ENCODE measurements around the gene CHST11. TPM values are rescaled to one million over a fixed set of nuclear protein-coding genes. Genes with fewer than 3 reads are reported as not detected.
"Not testable (repeated sequence)": the region's sequence is repeated elsewhere in the genome, so short reads cannot be mapped to it uniquely, and the experiment has no call there.

Gene CHST11
- total RNA-seq, 1 donor from 2014 or later = 40.1 TPM

DNA sequence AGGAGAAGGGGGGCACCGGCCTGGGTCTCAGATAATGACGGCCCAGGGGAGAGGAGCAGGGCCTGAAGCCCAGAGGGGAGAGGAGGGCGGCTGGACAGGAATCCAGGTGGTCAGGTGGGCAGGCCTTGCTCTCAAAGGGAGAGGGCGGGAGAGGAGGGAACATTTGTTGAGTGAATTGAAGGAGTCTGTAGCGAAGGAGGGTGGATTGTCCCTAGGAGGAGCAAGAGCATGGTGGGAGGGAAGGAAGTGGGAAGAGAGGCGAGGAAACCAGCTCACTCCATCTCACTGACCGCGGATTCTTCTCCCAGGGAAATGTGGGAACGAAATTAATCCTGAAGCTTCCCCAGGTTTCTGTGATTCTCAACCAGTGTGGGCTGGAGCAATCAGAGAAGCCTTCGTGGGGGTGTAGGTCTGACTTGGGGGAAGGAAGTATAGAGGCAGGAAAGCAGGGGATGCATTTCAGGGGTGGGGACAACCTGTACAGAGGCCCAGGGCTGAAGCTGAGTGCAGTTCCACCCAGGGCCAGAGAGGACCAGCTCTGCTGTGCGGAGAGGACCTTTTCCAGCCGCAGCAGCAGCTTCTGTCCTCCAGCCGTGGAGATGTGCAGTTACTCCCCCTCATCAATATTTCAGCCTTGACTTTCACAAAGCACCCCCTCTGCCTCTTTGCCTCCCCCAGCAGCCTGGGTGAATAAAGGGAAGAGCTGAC, 100.9 kb downstream of the CHST11 start:
- Mint-ChIP-seq H3K4me1 (peaks cover 47% of the 10 kb centered on the region), H3K4me3 (no peak overlapping the region), H3K9me3 (peaks cover 5% of the 10 kb centered on the region), H3K27me3 (no peaks in the 10 kb centered on the region), H3K36me3 (ENCODE audit: low read depth) (peaks cover 7% of the 10 kb centered on the region), H3K27ac (no peak overlapping the region)
- POLR2A ChIA-PET = interaction anchor here (1.7 kb wide), 1 partner anchor 100 kb away, joined by 4 read pairs; no protein-coding TSS in a partner anchor
- intact Hi-C loops (cut with micrococcal nuclease) = no loop called here
- DNase-seq (no peak), ATAC-seq (ENCODE audit: low read depth) (no peak)
- CTCF ChIA-PET = no interaction called here
- TF ChIP-seq, protein P1, sequence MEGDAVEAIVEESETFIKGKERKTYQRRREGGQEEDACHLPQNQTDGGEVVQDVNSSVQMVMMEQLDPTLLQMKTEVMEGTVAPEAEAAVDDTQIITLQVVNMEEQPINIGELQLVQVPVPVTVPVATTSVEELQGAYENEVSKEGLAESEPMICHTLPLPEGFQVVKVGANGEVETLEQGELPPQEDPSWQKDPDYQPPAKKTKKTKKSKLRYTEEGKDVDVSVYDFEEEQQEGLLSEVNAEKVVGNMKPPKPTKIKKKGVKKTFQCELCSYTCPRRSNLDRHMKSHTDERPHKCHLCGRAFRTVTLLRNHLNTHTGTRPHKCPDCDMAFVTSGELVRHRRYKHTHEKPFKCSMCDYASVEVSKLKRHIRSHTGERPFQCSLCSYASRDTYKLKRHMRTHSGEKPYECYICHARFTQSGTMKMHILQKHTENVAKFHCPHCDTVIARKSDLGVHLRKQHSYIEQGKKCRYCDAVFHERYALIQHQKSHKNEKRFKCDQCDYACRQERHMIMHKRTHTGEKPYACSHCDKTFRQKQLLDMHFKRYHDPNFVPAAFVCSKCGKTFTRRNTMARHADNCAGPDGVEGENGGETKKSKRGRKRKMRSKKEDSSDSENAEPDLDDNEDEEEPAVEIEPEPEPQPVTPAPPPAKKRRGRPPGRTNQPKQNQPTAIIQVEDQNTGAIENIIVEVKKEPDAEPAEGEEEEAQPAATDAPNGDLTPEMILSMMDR (IDR thresholded peaks at IDR 0.05) = no peak

DNA sequence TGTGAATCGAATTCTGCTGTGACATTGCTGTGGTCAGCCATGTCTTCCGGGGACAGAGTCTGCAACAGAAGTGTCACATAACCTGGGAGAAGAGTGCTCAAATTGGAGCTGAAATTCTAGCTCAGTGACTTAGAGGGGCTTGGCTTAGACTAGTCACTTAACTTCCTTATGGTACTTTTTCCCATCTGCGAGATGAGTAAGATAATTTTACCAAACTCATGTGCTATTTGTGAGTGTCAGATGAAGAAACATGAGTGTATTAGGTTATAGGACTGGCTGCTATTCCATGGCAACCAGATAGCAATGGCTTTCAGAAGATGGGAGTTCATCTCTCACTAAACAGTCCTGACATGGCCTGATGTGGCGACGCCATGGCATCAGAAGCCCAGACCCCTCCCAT, 104.1 kb downstream of the CHST11 start:
- ATAC-seq (ENCODE audit: low read depth) = no peak
- TF ChIP-seq, protein P1 (IDR thresholded peaks at IDR 0.05) = no peak
- Mint-ChIP-seq H3K36me3 (ENCODE audit: low read depth) (peaks cover 23% of the 10 kb centered on the region), H3K27ac (no peak overlapping the region), H3K4me3 (no peak overlapping the region), H3K27me3 (no peaks in the 10 kb centered on the region), H3K9me3 (peaks cover 4% of the 10 kb centered on the region), H3K4me1 (peaks cover 32% of the 10 kb centered on the region)
- ChIA-PET CTCF (no interaction called here), POLR2A (interaction anchor here (1.3 kb wide), 1 partner anchor 26 kb away, joined by 3 read pairs; no protein-coding TSS in a partner anchor)
- intact Hi-C loops (cut with micrococcal nuclease) = no loop called here
- no peak for DNase-seq

DNA sequence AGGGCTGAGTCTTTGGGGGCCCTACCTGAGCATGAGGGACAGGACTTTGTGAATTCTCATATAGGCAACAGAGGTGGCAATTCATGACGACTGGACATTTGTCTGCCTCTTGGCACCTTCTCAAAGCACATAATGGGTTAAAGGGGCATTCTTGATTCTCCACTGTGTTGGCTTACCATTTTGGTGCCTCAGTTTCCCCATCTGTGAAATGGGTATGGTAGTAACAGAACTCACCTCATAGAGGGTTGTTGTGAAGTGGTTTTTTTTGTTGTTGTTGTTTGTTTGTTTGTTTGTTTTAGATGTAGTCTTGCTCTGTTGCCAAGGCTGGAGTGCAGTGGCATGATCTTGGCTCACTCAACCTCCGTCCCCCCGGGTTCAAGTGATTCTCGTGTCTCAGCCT, 106.0 kb downstream of the CHST11 start:
- Mint-ChIP-seq H3K4me3 (no peak overlapping the region), H3K27me3 (no peaks in the 10 kb centered on the region), H3K36me3 (ENCODE audit: low read depth) (peaks cover 25% of the 10 kb centered on the region), H3K9me3 (peaks cover 4% of the 10 kb centered on the region), H3K27ac (no peak overlapping the region), H3K4me1 (peaks cover 36% of the 10 kb centered on the region)
- intact Hi-C loops (cut with micrococcal nuclease) = no loop called here
- ATAC-seq (ENCODE audit: low read depth) (no peak), DNase-seq (no peak)
- POLR2A ChIA-PET = interaction anchor here (0.5 to 1.8 kb wide), 2 partner anchors 15 to 85 kb away, joined by 3 to 4 read pairs; no protein-coding TSS in a partner anchor
- CTCF ChIA-PET = no interaction called here
- TF ChIP-seq, protein P1 (IDR thresholded peaks at IDR 0.05) = no peak

DNA sequence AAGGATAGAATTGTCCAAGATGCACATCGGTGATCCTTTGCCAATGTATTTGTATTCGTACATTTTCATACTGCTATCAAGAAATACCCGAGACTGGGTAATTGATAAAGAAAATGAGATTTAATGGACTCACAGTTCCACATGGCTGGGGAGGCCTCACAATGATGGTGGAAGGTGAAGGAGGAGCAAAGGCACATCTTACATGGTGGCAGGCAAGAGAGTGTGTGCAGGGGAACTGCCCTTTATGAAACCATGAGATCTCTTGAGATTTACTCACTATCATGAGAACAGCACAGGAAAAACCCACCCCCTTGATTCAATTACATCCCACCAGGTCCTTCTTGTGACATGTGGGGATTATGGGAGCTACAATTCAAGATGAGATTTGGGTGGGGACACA, 107.9 kb downstream of the CHST11 start:
- H3K27me3 Mint-ChIP-seq; ATAC-seq (ENCODE audit: low read depth); DNase-seq; POLR2A ChIA-PET; intact Hi-C loops (cut with micrococcal nuclease); CTCF ChIA-PET; H3K27ac Mint-ChIP-seq; H3K4me3 Mint-ChIP-seq; H3K9me3 Mint-ChIP-seq: not testable (repeated sequence)
- Mint-ChIP-seq H3K36me3 (ENCODE audit: low read depth) (peaks cover 21% of the 10 kb centered on the region), H3K4me1 (peaks cover 55% of the 10 kb centered on the region)

DNA sequence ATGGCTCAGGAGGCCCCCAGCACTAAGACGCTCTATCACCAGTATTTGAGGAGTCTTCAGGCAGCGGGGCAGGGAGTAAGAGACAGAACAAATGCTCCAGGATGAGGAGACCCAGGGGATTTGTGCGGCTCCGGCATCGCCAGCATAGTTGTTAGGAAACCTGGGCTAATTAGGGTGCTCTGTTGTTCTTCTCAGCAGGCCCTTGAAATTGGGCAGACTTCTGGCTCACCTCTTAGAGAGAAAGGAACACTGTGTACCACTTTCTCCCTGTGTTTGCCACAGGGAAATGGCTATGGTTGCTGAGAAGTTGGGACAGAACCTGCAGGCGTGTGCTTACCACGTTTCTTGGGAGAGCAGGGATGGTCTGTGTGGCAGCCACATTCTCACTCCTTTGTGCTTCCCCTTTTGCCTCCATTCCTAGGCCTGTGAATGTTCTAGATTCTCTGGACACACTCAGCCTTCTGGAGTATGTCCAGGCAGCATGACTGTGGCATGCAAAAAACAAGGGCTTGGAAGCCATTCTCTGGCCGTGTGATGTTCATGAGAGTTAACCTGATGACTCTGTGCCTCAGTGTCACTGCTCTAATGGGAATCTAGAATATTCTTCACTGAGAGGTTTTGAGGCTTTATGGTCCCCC, 109.0 kb downstream of the CHST11 start:
- Mint-ChIP-seq H3K4me3 (no peak overlapping the region), H3K9me3 (peaks cover 4% of the 10 kb centered on the region), H3K4me1 (peaks cover 57% of the 10 kb centered on the region), H3K27me3 (no peaks in the 10 kb centered on the region), H3K27ac (peak overlapping the region; percentile 5), H3K36me3 (ENCODE audit: low read depth) (peaks cover 18% of the 10 kb centered on the region)
- TF ChIP-seq, protein P1 (IDR thresholded peaks at IDR 0.05) = no peak
- CTCF ChIA-PET = no interaction called here
- no peak for ATAC-seq (ENCODE audit: low read depth)
- intact Hi-C loops (cut with micrococcal nuclease) = no loop called here
- DNase-seq = no peak
- POLR2A ChIA-PET = no interaction called here
